LNCaP clone FGC (cell line): ENCODE data around the gene DUSP22.

ENCODE experiments used
- DNase-seq: peaks from one replicate; pipeline ENCODE4 v3.0.0-alpha.2; 2011; ENCODE audit warnings: low read depth
- H3K4me3 ChIP-seq: 2 replicates; pipeline ENCODE4 v1.5.1; 2011; ENCODE audit warnings: mild to moderate bottlenecking, low read depth, low read length, control low read depth
- CTCF ChIP-seq: IDR thresholded peaks from 2 replicates; pipeline ENCODE4 v1.5.1; 2012; ENCODE audit warnings: mild to moderate bottlenecking; ENCODE audit not compliant: control insufficient read depth, insufficient read depth; ENCODE audit errors: extremely low read depth

The DUSP22 gene

GRCh38 chr6:341914-342831 is 49.9 kb downstream of the DUSP22 start:
- H3K4me3 ChIP-seq: no peak overlapping the region
- no peak for DNase-seq

DNA sequence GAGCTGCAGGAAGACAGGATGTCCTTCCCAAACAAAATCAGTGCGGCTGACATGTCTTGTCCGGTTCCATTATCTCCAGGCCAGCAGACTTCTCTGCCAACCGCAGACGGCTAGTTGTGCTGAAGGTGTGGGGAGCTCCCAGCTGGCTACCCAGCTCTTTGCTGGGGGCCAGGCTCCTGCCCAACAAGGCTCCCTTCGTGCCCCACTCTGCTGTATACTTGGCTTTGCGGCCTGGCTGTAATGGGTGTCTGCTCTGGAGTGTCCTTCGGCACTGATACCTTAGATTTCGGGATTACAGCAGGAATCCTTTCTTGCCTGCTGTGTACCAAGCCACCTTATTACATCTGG is 50.5 kb downstream of the DUSP22 start:
- DNase-seq: no peak
- H3K4me3 ChIP-seq: no peak overlapping the region
- no peak for TF ChIP-seq CTCF

More at GRCh38 chr6:341914-342831, 49.9 kb downstream of the DUSP22 start:
- no peak for TF ChIP-seq CTCF

GRCh38 chr6:343226-343935 is 51.1 kb downstream of the DUSP22 start:
- DNase-seq: no peak
- no peak for TF ChIP-seq CTCF
- H3K4me3 ChIP-seq: no peak overlapping the region

- no peak for DNase-seq
- TF ChIP-seq CTCF: no peak
- H3K4me3 ChIP-seq: no peak overlapping the region
Observed at GRCh38 chr6:343960-344815, 51.9 kb downstream of the DUSP22 start.

DNA sequence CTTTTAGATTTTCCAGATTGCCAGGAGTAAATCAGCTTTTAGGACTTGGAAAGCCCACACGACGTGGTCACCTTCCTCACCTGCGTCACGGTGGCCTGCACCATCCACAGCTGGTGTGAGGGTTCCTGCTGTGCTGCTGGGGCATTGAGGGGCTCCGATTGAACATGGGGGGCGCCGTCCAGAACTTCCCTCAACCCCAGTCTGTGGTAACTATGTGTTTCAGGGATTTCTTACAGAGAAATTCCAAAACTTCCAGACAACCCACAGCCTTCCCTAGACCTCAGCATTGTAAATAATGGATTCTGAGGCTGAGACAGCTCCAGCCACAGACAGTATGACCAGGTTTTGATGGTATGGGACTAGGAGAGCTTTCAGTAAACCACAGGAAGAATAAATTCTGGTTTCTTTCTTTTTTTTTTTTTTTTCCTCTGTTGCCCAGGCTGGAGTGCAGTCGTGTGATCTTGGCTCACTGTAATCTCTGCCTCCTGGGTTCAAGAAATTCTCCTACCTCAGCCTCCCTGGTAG is 52.6 kb downstream of the DUSP22 start:
- no peak overlapping the region for H3K4me3 ChIP-seq
- TF ChIP-seq CTCF: no peak
- no peak for DNase-seq

DNA sequence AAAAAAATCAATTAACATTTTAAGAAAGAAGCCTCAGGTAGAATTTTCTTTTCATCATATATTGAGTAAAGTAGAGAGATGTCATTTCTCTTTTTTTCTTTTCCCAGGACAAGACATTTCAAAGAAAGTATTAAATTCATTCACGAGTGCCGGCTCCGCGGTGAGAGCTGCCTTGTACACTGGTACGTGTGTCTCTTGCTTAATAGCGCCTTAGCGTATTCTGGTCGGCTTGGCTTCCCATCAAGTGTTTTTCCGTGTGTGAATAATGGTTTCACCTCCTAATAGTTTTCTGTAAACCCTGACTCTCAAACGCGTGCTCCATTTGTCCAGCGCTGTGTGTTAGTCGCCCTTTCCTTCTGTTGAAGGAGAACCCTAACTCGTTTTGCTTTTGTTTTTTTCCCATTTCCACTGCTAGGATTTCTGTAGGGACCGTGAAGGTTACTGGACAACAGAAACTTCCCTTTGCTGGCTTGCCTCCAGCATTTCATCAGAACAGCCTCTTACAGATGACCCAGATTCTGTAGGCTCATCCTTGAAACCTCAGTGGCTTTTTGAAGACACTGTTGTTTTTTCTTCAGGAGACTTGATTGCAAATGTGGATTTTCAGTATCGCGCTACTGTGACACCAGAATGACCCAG is 53.6 kb downstream of the DUSP22 start:
- no peak for DNase-seq
- H3K4me3 ChIP-seq: no peak overlapping the region
- TF ChIP-seq CTCF: no peak
